ENCODE measurements around the gene RPS29.

- TF ChIP-seq POLR2AphosphoS5 (IDR thresholded peaks at IDR 0.05; ENCODE audit: low read depth, low read length), result no peak
- TF ChIP-seq USF2 (IDR thresholded peaks at IDR 0.05; ENCODE audit: borderline replicate concordance, low read depth, low read length), result no peak
- TF ChIP-seq ELF1 (IDR thresholded peaks at IDR 0.05), result no peak
- TF ChIP-seq CTCF (IDR thresholded peaks at IDR 0.05), result peak; percentile 16; the same call in 1 of the 2 replicates
- peak; percentile 28; the same call in 1 of the 2 replicates for TF ChIP-seq FOSL2 (IDR thresholded peaks at IDR 0.05; ENCODE audit: borderline replicate concordance, low read depth)
- TF ChIP-seq REST (IDR thresholded peaks at IDR 0.05; ENCODE audit: low read depth, low read length), result no peak
- TF ChIP-seq TAF1 (IDR thresholded peaks at IDR 0.05; ENCODE audit: borderline replicate concordance, low read depth, low read length), result no peak
- TF ChIP-seq SIN3A (IDR thresholded peaks at IDR 0.05; ENCODE audit: borderline replicate concordance, low read depth, low read length), result no peak
- no peak for TF ChIP-seq PBX3 (IDR thresholded peaks at IDR 0.05)
- TF ChIP-seq ZBTB33 (IDR thresholded peaks at IDR 0.05; ENCODE audit: borderline replicate concordance, low read depth), result no peak
- no peak for TF ChIP-seq JUND (IDR thresholded peaks at IDR 0.05)
Measured at GRCh38 chr14:49593016-49593415, 6.8 kb upstream of the RPS29 start.
